CD8-positive, alpha-beta memory T cell (primary cell): ENCODE data around the gene SNX25. TPM values are rescaled to one million over a fixed set of nuclear protein-coding genes. Genes with fewer than 3 reads are reported as not detected.

Experiments
- CTCF ChIA-PET: fragments of 350-600 bp; sonication (Branson Sonifier 250); formaldehyde crosslinking; loops from one replicate; lab custom pipeline; 2021; ENCODE audit warnings: antibody characterized with exemption; lab: Charles Lee
- POLR2A ChIA-PET: fragments of 350-600 bp; sonication (Branson Sonifier 250); formaldehyde crosslinking; loops from one replicate; lab custom pipeline; 2021; ENCODE audit warnings: antibody characterized with exemption; lab: Charles Lee
- DNase-seq, 5 donors: peaks; one replicate each; pipeline versions ENCODE4 v3.0.0 to v3.0.0-alpha.2; 2020 to 2022; ENCODE audit warnings: mixed read lengths in 1 of 5
- H3K27ac ChIP-seq: one replicate; pipeline ENCODE4 v1.7.0; 2013; ENCODE audit warnings: low read depth, mild to moderate bottlenecking, low read length, moderate library complexity
- H3K27me3 ChIP-seq: 2 replicates; pipeline ENCODE4 v1.7.0; 2013; ENCODE audit warnings: low read length, mild to moderate bottlenecking; ENCODE audit not compliant: insufficient read depth, poor library complexity, severe bottlenecking
- H3K36me3 ChIP-seq: 2 replicates; pipeline ENCODE4 v1.7.0; 2013; ENCODE audit warnings: mild to moderate bottlenecking, low read length, moderate library complexity; ENCODE audit not compliant: insufficient read depth
- H3K4me1 ChIP-seq: 2 replicates; pipeline ENCODE4 v1.7.0; 2013; ENCODE audit warnings: mild to moderate bottlenecking, low read length, moderate library complexity; ENCODE audit not compliant: insufficient read depth
- H3K4me3 ChIP-seq: 2 replicates; pipeline ENCODE4 v1.7.0; 2013; ENCODE audit warnings: mild to moderate bottlenecking, low read length
- H3K9me3 ChIP-seq: 2 replicates; pipeline ENCODE4 v1.7.0; 2013; ENCODE audit warnings: mild to moderate bottlenecking, low read length
- H3K27ac Mint-ChIP-seq, 8 donors: one replicate each; pipeline ENCODE4 v1.8.0; 2020 to 2021; ENCODE audit warnings: mixed read lengths in 8 of 8, mild to moderate bottlenecking in 6 of 8, inconsistent platforms in 3 of 8, moderate library complexity in 3 of 8
- H3K27me3 Mint-ChIP-seq, 2 donors: one replicate each; pipeline ENCODE4 v1.8.0; 2020 to 2021; ENCODE audit warnings: mixed read lengths in 2 of 2, mild to moderate bottlenecking in 1 of 2, moderate library complexity in 1 of 2
- H3K36me3 Mint-ChIP-seq, 3 donors: one replicate each; pipeline ENCODE4 v1.8.0; 2020 to 2021; ENCODE audit warnings: mixed read lengths in 3 of 3, inconsistent platforms in 1 of 3, mild to moderate bottlenecking in 1 of 3
- H3K4me1 Mint-ChIP-seq, 3 donors: one replicate each; pipeline ENCODE4 v1.8.0; 2020 to 2021; ENCODE audit warnings: mixed read lengths in 3 of 3, inconsistent platforms in 1 of 3, mild to moderate bottlenecking in 1 of 3
- H3K4me3 Mint-ChIP-seq, 7 donors: one replicate each; pipeline ENCODE4 v1.8.0; 2020 to 2021; ENCODE audit warnings: mixed read lengths in 7 of 7, mild to moderate bottlenecking in 6 of 7, moderate library complexity in 4 of 7, inconsistent platforms in 2 of 7
- H3K9me3 Mint-ChIP-seq, 5 donors: one replicate each; pipeline ENCODE4 v1.8.0; 2020 to 2022; ENCODE audit warnings: mixed read lengths in 5 of 5, mild to moderate bottlenecking in 3 of 5, moderate library complexity in 2 of 5, inconsistent platforms in 1 of 5
- polyA plus RNA-seq: library from polyadenylated mRNA; unstranded; fragments of 300-500 nt; fragmentation: Illumina TruSeq; gene quantifications from one replicate; pipeline ENCODE4 v1.2.3, GENCODE V29; 2021
- total RNA-seq, 2 experiments: library from RNA; stranded (reverse); gene quantifications; one replicate each; pipeline ENCODE4 v1.2.3, GENCODE V29; 2021

Gene SNX25
- total and polyA plus RNA-seq, 3 experiments from 2014 or later = 7.8 to 18.2 (median 17.7) TPM

DNA sequence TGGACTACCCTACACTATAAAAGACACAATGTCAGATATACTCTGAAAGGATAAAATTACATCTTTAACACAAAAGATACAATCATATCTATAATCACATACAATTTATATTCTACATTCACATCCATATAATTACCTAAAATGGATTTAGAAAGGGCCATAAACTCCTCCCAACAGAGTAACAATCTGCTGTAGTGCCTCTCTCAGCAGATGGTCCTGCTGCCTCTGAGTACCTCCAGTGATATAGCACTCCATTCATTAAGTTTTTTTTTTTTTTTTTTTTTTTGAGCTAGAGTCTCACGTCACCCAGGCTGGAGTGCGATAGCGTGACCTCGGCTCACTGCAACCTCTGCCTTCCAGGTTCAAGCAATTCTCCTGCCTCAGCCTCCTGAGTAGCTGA is 194.6 kb downstream of the SNX25 start:
- no peak for DNase-seq
- H3K4me1 ChIP-seq = no peaks in the 10 kb centered on the region
- no peaks in the 10 kb centered on the region for H3K27me3 ChIP-seq
- ChIA-PET CTCF (interaction anchor here (1.5 kb wide), 1 partner anchor 22 kb away, joined by 3 read pairs; the partner anchor contains the start of gene UFSP2), POLR2A (interaction anchor here (0.6 kb wide), 1 partner anchor 49 kb away, joined by 3 read pairs; no protein-coding TSS in a partner anchor)
- H3K4me3 Mint-ChIP-seq = no peak overlapping the region
- no peaks in the 10 kb centered on the region for H3K27me3 Mint-ChIP-seq
- H3K9me3 Mint-ChIP-seq = no peaks in the 10 kb centered on the region
- H3K9me3 ChIP-seq = no peaks in the 10 kb centered on the region
- H3K36me3 Mint-ChIP-seq = peaks cover 0 to 67% (median 29%) of the 10 kb centered on the region in 3 donors
- H3K36me3 ChIP-seq = peaks cover 7% of the 10 kb centered on the region
- H3K27ac Mint-ChIP-seq = peak overlapping the region in 2 of 8 donors; percentile 32 to 35
- peaks cover 0 to 5% (median 0%) of the 10 kb centered on the region in 3 donors for H3K4me1 Mint-ChIP-seq
- H3K4me3 ChIP-seq = no peak overlapping the region
- no peak overlapping the region for H3K27ac ChIP-seq

DNA sequence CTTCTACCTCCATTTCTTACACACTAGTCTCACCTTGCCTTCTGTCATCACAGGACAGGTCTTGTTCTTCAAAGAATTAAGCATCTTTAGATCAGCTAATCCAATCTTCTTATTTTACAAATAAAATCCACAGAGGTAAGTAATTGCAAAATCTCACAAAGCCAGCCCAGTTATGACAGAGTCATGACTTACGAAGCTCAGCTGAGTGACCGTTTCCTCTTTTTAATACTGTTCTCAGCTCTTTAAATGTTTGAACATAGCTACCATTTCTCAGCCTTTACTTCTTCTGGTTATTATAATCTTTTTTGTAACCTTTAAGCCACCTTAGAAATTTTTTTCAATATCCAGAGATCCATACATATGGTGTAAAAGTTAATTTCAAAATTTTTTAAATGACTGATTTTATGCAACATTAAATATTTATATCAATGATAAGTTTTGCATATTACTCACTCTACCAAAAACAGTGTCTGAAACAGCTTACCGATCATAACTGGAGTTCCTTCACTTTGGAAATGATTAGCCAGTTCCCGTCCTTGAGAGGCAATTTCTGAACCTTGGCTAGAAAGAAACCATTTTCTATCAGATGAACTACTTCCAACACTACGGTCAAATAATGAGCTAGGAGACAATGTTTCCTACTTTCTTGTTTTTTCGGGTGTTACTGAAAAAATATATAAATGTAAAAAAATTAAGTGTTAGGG is 196.1 kb downstream of the SNX25 start:
- no peak for DNase-seq
- H3K9me3 Mint-ChIP-seq = no peaks in the 10 kb centered on the region
- no peak overlapping the region for H3K4me3 Mint-ChIP-seq
- Histone ChIP-seq H3K27ac (no peak overlapping the region), H3K9me3 (no peaks in the 10 kb centered on the region), H3K4me1 (no peaks in the 10 kb centered on the region), H3K27me3 (no peaks in the 10 kb centered on the region), H3K4me3 (no peak overlapping the region), H3K36me3 (peaks cover 6% of the 10 kb centered on the region)
- H3K27me3 Mint-ChIP-seq = no peaks in the 10 kb centered on the region
- ChIA-PET CTCF (interaction anchor here (1.5 kb wide), 1 partner anchor 21 kb away, joined by 3 read pairs; the partner anchor contains the start of gene UFSP2), POLR2A (interaction anchor here (0.7 kb wide), 1 partner anchor 70 kb away, joined by 10 read pairs; no protein-coding TSS in a partner anchor)
- peak overlapping the region in 4 of 8 donors; percentile 9 to 63 (median 28) for H3K27ac Mint-ChIP-seq
- H3K4me1 Mint-ChIP-seq = no peaks in the 10 kb centered on the region
- peaks cover 7 to 59% (median 27%) of the 10 kb centered on the region in 3 donors for H3K36me3 Mint-ChIP-seq

DNA sequence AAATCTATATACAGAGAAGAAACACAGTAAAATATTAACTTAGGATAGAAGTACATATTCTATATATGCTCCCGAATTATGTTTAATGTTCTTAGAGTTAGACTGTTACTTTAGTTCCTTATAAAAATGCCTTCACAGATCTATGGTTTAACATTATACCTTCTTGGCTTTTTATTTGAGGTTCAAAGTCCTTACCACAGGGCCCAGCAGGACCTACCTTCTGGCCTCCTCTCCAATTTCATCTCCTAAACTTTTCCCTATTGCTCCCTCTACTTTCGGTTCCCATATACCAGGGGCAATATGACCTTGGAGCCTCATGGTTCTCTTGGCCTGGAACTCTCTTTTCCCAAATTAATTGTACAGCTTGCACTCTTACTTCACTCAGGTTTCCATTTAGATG is 199.0 kb downstream of the SNX25 start:
- Histone ChIP-seq H3K9me3 (no peaks in the 10 kb centered on the region), H3K36me3 (peaks cover 6% of the 10 kb centered on the region), H3K27ac (no peak overlapping the region), H3K4me1 (no peaks in the 10 kb centered on the region), H3K27me3 (no peaks in the 10 kb centered on the region), H3K4me3 (no peak overlapping the region)
- Mint-ChIP-seq H3K27me3 (no peaks in the 10 kb centered on the region), H3K4me3 (no peak overlapping the region), H3K36me3 (peaks cover 7 to 57% (median 22%) of the 10 kb centered on the region in 3 donors), H3K4me1 (no peaks in the 10 kb centered on the region), H3K9me3 (no peaks in the 10 kb centered on the region), H3K27ac (peak overlapping the region in 1 of 8 donors; percentile 14)
- CTCF ChIA-PET = no interaction called here
- DNase-seq = no peak
- POLR2A ChIA-PET = no interaction called here

DNA sequence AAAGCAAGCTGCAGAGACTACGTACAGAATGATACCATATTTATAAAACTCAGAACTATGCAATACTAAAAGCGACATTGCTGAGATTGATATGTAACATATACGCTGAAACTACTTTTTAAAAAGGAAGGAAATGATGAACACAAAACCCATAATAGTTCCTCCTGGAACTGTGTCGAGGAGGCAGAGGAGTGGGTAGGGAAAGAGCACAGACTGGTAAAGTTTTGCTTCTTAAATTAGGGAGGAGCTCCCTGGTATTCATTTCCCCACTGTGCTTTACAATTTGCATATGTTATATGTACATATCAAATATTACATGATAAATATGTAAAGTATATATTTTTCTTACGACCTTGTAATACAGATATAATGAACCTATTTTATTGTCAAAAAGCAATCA is 202.5 kb downstream of the SNX25 start:
- no peak overlapping the region for H3K4me3 ChIP-seq
- Mint-ChIP-seq H3K27ac (no peak overlapping the region), H3K36me3 (peaks cover 7 to 64% (median 17%) of the 10 kb centered on the region in 3 donors), H3K27me3 (no peaks in the 10 kb centered on the region), H3K4me1 (no peaks in the 10 kb centered on the region), H3K4me3 (no peak overlapping the region), H3K9me3 (no peaks in the 10 kb centered on the region)
- H3K27me3 ChIP-seq = no peaks in the 10 kb centered on the region
- H3K4me1 ChIP-seq = no peaks in the 10 kb centered on the region
- no peak for DNase-seq
- no peak overlapping the region for H3K27ac ChIP-seq
- no peaks in the 10 kb centered on the region for H3K9me3 ChIP-seq
- POLR2A ChIA-PET = no interaction called here
- peaks cover 6% of the 10 kb centered on the region for H3K36me3 ChIP-seq
- CTCF ChIA-PET = no interaction called here

DNA sequence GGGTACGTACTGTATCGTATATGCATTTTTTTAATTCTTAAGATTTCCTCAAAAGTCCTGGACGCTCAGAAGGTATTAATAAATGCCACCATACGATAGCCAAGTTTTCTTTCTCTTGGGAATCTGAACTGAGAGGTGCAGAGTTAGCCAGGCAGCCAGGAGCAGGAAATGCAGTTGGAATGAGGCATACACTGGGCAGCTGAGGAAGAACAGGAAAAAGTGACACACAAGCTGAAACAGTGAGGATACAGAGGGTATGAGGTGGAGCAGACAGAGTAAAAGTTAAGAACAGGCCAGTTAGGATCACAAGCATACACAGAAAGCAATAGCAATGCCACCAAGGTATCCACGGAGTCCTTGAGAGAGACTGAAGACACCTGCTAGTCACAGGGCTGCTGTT is 203.0 kb downstream of the SNX25 start:
- Mint-ChIP-seq H3K27ac (no peak overlapping the region), H3K9me3 (no peaks in the 10 kb centered on the region), H3K36me3 (peaks cover 8 to 69% (median 21%) of the 10 kb centered on the region in 3 donors), H3K4me3 (no peak overlapping the region), H3K27me3 (no peaks in the 10 kb centered on the region), H3K4me1 (peaks cover 0 to 4% (median 0%) of the 10 kb centered on the region in 3 donors)
- H3K9me3 ChIP-seq = no peaks in the 10 kb centered on the region
- ChIA-PET POLR2A (no interaction called here), CTCF (no interaction called here)
- H3K27ac ChIP-seq = no peak overlapping the region
- H3K27me3 ChIP-seq = no peaks in the 10 kb centered on the region
- peaks cover 6% of the 10 kb centered on the region for H3K36me3 ChIP-seq
- H3K4me3 ChIP-seq = no peak overlapping the region
- H3K4me1 ChIP-seq = no peaks in the 10 kb centered on the region
- DNase-seq = no peak

Other genes with a start within 250 kb of the SNX25 start
- not detected for gene HELT, start 191.1 kb upstream of the SNX25 start, total RNA-seq
- gene HELT, start 191.1 kb upstream of the SNX25 start, polyA plus RNA-seq = not detected
- 10 to 100 TPM; 11.8 to 12.6 TPM for gene SLC25A4, start 66.3 kb upstream of the SNX25 start, total RNA-seq
- 16.3 TPM for gene SLC25A4, start 66.3 kb upstream of the SNX25 start, polyA plus RNA-seq
- gene CFAP97, start 5.6 kb upstream of the SNX25 start, total RNA-seq = 10 to 100 TPM; 49.9 to 50.1 TPM
- 107 TPM for gene CFAP97, start 5.6 kb upstream of the SNX25 start, polyA plus RNA-seq
- gene LRP2BP, start 186.3 kb downstream of the SNX25 start, total RNA-seq = under 1 TPM; 0.35 to 0.42 TPM
- gene LRP2BP, start 186.3 kb downstream of the SNX25 start, polyA plus RNA-seq = 0.59 TPM
- 10 to 100 TPM; 14.5 to 16.1 TPM for gene ANKRD37, start 187.2 kb downstream of the SNX25 start, total RNA-seq
- 16.1 TPM for gene ANKRD37, start 187.2 kb downstream of the SNX25 start, polyA plus RNA-seq
- 10 to 100 TPM; 19.5 to 19.8 TPM for gene UFSP2, start 216.4 kb downstream of the SNX25 start, total RNA-seq
- 48.9 TPM for gene UFSP2, start 216.4 kb downstream of the SNX25 start, polyA plus RNA-seq